HepG2 (cell line): ENCODE data around the gene TUBB. TPM values are rescaled to one million over a fixed set of nuclear protein-coding genes. Genes with fewer than 3 reads are reported as not detected.

Source experiments
- ARID3A ChIP-seq: IDR thresholded peaks from 2 replicates; pipeline ENCODE4 v1.6.1; 2012; ENCODE audit warnings: low read depth, low read length, improper control_type of control experiment
- ARID5B ChIP-seq: IDR thresholded peaks from 2 replicates; pipeline ENCODE4 v1.4.0; 2020; ENCODE audit warnings: mild to moderate bottlenecking, missing genetic modification reagents
- ARNT2 ChIP-seq: sonication (generic); formaldehyde crosslinking; IDR thresholded peaks from 2 replicates; pipeline ENCODE4 v1.8.0; 2022; ENCODE audit warnings: mild to moderate bottlenecking, low read depth, missing genetic modification reagents, moderate library complexity
- ARNTL ChIP-seq: sonication (generic); formaldehyde crosslinking; IDR thresholded peaks from 2 replicates; pipeline ENCODE4 v1.4.0; 2020; ENCODE audit warnings: mild to moderate bottlenecking, missing genetic modification reagents
- BCL6 ChIP-seq: IDR thresholded peaks from 2 replicates; pipeline ENCODE4 v1.6.1; 2016; ENCODE audit warnings: missing genetic modification reagents, missing compliant biosample characterization
- CAMTA2 ChIP-seq: sonication (generic); formaldehyde crosslinking; IDR thresholded peaks from 2 replicates; pipeline ENCODE4 v1.4.0; 2020; ENCODE audit warnings: mild to moderate bottlenecking, missing genetic modification reagents, borderline replicate concordance
- GATAD1 ChIP-seq: IDR thresholded peaks from 2 replicates; pipeline ENCODE4 v1.6.1; 2016; ENCODE audit warnings: missing genetic modification reagents, missing compliant biosample characterization
- KAT7 ChIP-seq: IDR thresholded peaks from 2 replicates; pipeline ENCODE4 v1.6.1; 2018; ENCODE audit warnings: borderline replicate concordance, missing compliant biosample characterization
- MEIS1 ChIP-seq: sonication (generic); formaldehyde crosslinking; IDR thresholded peaks from 2 replicates; pipeline ENCODE4 v1.9.0; 2021; ENCODE audit warnings: mild to moderate bottlenecking, missing genetic modification reagents, moderate library complexity, borderline replicate concordance
- MTERF4 ChIP-seq: sonication (generic); formaldehyde crosslinking; IDR thresholded peaks from 2 replicates; pipeline ENCODE4 v1.8.0; 2023; ENCODE audit warnings: mild to moderate bottlenecking, missing genetic modification reagents
- PHF20 ChIP-seq: sonication (generic); formaldehyde crosslinking; IDR thresholded peaks from 2 replicates; pipeline ENCODE4 v1.5.0; 2020; ENCODE audit warnings: mild to moderate bottlenecking, missing genetic modification reagents
- POGK ChIP-seq: sonication (generic); formaldehyde crosslinking; conservative IDR thresholded peaks from 2 replicates; pipeline ENCODE4 v1.8.0; 2022; ENCODE audit warnings: mild to moderate bottlenecking, moderate library complexity, missing genetic modification reagents
- RXRB ChIP-seq: IDR thresholded peaks from 2 replicates; pipeline ENCODE4 v1.6.1; 2016; ENCODE audit warnings: borderline replicate concordance, missing genetic modification reagents, missing compliant biosample characterization
- SCMH1 ChIP-seq: sonication (generic); formaldehyde crosslinking; IDR thresholded peaks from 2 replicates; pipeline ENCODE4 v1.9.0; 2021; ENCODE audit warnings: missing genetic modification reagents, mild to moderate bottlenecking, borderline replicate concordance
- TGIF2 ChIP-seq: IDR thresholded peaks from 2 replicates; pipeline ENCODE4 v1.6.1; 2016; ENCODE audit warnings: control low read depth, missing compliant biosample characterization
- YY1 ChIP-seq: IDR thresholded peaks from 2 replicates; pipeline ENCODE4 v1.6.1; 2011; ENCODE audit warnings: low read length, low read depth, moderate library complexity, mild to moderate bottlenecking; ENCODE audit not compliant: insufficient read depth, insufficient replicate concordance
- ZFY ChIP-seq: sonication (generic); formaldehyde crosslinking; IDR thresholded peaks from 2 replicates; pipeline ENCODE4 v1.4.0; 2020; ENCODE audit warnings: missing genetic modification reagents
- ZNF414 ChIP-seq: sonication (generic); formaldehyde crosslinking; IDR thresholded peaks from 2 replicates; pipeline ENCODE4 v1.5.0; 2020; ENCODE audit warnings: missing genetic modification reagents
- ZNF674 ChIP-seq: sonication (generic); formaldehyde crosslinking; IDR thresholded peaks from 2 replicates; pipeline ENCODE4 v1.5.0; 2020; ENCODE audit warnings: low read depth, mild to moderate bottlenecking, missing genetic modification reagents
- polyA plus RNA-seq, 8 experiments: library from polyadenylated mRNA; depleted of rRNA in 3 of 8; stranded (reverse) in 7 of 8; unstranded in 1 of 8; fragments of >200 nt; fragmentation: Illumina TruSeq in 4 of 8; extraction: Trizol in 4 of 8; gene quantifications; 2 replicates each; pipeline versions ENCODE4 v1.2.1 to v1.2.3, GENCODE V29; 2011 to 2016; ENCODE audit warnings: low read depth in 4 of 8, missing spikeins in 1 of 8, mixed read lengths in 1 of 8; ENCODE audit not compliant: insufficient read depth in 1 of 8
- total RNA-seq, 5 experiments: library from RNA; depleted of rRNA; stranded (reverse); fragments of >200 nt; fragmentation: Illumina TruSeq; extraction: Trizol; gene quantifications; 2 replicates each; pipeline ENCODE4 v1.2.3, GENCODE V29; 2016; ENCODE audit warnings: low read depth in 1 of 5

The TUBB gene
- total and polyA plus RNA-seq, 2 of the 13 experiments (the other 11 are each of a cell fraction or from before 2014, with no cell fraction given): 911 to 1,163 TPM

GRCh38 chr6:30690403-30691207, 29.5 kb upstream of the TUBB start, which contains the start of gene NRM (continued):
- peak; percentile 83; the same call in 1 of the 2 replicates for TF ChIP-seq MTERF4
- TF ChIP-seq ARNTL (CRISPR knock-in tag): no peak
- 0 out of 2 replicates have a peak, but pooled peaks have one; percentile 24 for TF ChIP-seq POGK (CRISPR knock-in tag)
- 0 out of 2 replicates have a peak, but pooled peaks have one; percentile 37 for TF ChIP-seq BCL6 (CRISPR knock-in tag)
- peak; percentile 48; the same call in 1 of the 2 replicates for TF ChIP-seq ZNF414
- TF ChIP-seq ZNF674: no peak
- TF ChIP-seq KAT7 (CRISPR knock-in tag): 0 out of 2 replicates have a peak, but pooled peaks have one; percentile 13
- peak; percentile 11; the same call in 1 of the 2 replicates for TF ChIP-seq RXRB (CRISPR knock-in tag)
- peak; percentile 43; the same call in 1 of the 2 replicates for TF ChIP-seq PHF20
- peak; percentile 60; the same call in 1 of the 2 replicates for TF ChIP-seq ARNT2 (CRISPR knock-in tag)
- TF ChIP-seq ZFY (CRISPR knock-in tag): peak; percentile 68
- TF ChIP-seq YY1: peak; percentile 70
- TF ChIP-seq ARID5B: peak; percentile 65; the same call in 1 of the 2 replicates
- TF ChIP-seq TGIF2: peak; percentile 81
- TF ChIP-seq ARID3A: no peak
- TF ChIP-seq CAMTA2: no peak
- no peak for TF ChIP-seq SCMH1 (CRISPR knock-in tag)
- peak; percentile 65; the same call in 1 of the 2 replicates for TF ChIP-seq GATAD1 (CRISPR knock-in tag)
- no peak for TF ChIP-seq MEIS1 (CRISPR knock-in tag)
